HG03460 (cell line): ENCODE measurements around the gene AOPEP.

Source experiments
- ATAC-seq: cut with Tn5 transposase; IDR thresholded peaks from one replicate; pipeline ENCODE4 v1.9.1; 2021; ENCODE audit not compliant: unreplicated experiment

The AOPEP gene

DNA sequence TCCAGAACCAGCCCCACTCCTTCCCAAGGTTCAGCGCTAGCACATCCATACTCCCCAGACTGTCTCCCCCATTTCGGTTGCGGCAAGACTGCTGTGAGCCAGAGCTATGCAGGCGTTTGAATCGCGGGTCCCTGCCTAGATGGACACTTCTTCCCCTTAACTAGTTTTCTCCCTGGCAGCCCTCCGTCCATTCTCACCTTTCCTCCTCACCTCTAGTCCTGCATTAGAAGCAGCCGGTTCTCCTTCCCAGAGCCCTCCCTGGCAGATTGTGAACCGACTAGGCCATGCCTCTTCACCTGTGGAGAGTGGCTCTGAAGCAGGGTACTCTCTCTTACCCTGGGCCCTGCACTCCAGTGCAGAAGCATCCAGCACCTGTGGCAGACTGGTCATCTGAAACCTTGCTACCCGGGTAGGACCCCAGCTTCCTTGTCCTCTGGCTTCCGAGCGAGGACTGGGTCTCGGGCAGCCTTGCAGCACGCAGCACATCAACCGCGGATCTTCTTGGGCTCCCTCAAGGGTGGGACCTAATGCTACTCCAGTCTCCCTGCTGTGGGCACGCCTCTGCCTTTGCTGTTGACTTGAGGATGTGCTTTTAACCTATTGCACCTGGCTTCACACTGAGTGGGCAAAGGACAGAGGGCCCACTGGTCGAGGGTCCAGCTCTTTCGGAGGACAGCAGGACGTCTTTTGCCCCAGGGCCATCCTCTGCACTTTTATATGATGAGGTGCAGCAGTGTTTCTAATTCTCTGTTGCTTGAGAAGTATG is 183.6 kb downstream of the AOPEP start:
- ATAC-seq: no peak

DNA sequence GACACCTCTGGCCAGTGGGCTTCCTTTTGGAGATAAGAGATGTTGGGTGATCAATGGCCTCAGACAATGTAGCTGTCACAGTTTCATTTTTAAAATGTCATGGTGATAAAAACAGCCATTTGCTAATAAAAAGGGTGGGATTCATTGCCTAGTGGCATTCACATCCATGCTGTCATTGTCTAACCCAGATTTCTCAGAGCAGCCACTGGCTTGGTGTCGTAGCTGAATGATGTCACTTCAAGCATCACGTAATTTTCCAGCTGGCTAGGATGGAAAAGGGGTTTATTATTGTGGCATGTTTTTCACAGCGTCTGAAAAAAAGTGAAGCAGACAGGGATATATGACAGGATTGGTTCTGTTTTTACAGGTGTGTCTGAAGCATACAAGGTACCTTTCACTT is 184.7 kb downstream of the AOPEP start:
- no peak for ATAC-seq

DNA sequence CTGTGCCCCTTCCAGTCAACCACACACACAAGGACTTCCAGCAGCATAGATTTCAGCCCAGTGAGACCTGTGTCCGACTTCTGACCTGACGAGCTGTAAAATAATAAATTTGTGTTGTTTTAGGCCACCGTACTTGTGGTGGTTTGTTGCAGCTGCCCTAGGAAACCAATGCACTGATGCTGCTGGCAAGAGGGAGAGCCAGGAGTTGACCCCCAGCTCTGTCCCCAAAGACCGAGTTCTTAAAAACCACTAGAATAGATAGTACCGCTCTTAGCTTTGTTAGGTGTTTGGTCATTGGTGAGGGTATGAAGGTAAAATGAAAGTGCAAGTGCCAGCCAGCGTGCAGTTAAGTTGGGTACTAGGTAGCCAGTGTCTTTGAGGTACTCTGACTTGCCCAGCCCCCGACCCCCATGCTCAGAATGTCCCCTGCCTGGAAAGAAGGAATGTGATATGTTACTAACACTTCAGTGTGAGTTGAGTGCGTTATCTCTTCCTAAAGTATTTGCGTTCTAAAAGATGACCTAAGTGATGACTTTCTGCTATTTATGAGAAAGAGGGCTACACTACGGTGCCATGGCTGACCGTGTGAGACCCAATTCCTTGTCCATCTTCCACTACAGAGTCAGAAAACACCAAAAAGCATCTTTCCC is 185.6 kb downstream of the AOPEP start:
- no peak for ATAC-seq

DNA sequence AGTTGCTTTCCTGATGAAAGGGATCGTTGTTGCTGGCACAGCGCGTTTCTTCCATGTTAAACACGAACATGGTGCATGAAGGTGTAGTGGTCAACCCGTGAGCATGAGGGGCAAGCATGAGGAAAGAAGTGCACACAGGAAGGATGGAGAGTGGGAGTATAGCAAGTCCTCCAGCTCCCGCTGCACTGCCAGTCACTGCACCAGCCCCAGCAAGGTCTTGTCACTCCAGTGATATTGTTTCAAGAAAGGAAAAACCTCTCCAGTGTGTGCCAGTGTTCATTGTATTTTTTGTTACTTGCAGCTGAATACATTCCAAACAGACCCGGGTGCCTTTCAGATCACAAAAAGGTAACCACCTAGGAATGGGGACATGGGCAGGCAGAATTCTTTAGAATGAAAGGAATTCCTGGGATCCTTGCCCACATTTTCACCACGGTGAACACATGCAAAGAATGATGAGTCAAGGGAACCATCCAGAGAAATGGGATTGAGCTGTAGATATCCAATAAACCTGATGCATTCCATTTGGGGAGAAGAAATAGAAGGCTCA is 186.3 kb downstream of the AOPEP start:
- ATAC-seq: no peak

DNA sequence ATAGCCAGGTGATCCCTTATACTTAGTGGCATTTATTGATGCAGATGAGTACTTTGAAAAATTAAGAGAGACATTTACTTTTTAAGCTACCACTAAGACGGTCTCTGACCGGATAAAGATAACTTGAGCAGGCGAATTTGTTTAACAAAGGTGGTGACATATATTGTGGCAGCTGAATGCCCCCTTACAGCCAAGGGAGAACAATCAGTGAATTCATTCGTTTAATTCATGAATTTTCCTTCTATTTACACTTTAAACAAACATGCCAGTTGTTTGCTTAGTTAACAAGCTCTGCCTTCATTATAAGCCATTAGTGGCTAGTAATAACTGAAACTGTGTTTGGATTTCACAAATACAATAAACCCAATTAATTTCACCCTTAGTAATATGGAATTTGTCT is 187.1 kb downstream of the AOPEP start:
- no peak for ATAC-seq

DNA sequence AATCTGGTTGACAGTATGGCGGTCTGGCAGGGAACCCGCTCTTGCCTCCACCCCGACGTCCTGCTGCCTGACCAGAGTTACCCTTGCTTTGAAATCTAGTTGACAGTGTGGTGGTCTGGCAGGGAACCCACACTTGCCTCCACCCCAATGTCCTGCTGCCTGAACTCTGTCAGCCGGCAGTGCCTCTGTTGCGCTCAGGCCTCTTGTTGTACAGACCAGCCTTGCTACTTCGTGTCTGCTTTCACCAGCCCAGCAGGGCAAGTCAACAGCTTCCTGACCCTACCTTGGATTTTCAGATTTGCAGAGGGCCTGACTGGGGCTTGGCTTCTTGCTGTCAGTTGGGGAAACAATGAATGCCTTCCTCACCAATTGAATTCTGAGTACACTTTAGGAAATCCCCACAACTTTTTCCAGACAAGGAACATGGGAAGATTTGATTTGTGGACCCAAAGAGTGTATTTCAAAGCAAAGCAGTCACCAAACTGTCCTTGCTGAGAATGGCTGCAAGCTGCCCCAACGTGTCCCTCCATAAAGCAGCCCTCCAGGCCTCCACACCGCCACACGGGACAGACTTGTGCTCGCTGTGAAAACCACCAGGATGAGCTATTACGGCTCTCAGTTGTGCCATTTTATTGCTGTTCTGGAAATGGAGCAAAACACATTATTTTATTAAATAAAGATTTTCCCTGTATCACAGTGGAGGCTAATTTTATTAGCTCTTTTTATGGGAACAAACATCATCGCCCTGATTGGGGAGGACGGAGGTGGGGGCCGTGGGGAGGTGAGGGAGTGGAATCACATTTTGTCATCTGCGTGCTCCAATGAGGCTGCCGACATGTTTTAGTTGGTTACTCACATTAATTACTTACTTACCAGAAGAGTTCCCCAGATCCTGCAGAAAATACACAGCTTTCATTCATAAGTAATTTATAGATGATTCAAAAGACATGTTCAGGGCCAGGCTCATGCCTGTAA is 189.3 kb downstream of the AOPEP start:
- ATAC-seq: no peak

DNA sequence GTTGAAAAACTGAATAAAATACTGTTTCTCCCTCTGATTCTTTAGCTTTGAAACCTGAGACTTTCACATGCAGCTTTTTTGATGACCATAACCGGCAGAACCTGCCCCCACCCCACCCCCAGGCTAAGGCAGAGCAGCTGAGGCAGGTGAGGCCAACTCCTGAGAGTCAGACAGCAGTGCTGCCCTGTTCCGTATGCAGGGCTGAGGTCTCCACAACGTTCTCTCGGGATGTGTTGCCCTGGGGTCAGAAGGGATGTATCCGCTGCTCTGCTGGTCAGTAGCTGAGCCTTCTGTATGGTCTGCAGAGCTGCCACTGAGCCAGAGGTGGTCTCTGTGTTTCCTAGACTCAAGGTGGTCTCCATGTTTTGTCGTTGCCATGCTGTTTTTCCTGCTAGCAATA is 190.5 kb downstream of the AOPEP start:
- no peak for ATAC-seq

DNA sequence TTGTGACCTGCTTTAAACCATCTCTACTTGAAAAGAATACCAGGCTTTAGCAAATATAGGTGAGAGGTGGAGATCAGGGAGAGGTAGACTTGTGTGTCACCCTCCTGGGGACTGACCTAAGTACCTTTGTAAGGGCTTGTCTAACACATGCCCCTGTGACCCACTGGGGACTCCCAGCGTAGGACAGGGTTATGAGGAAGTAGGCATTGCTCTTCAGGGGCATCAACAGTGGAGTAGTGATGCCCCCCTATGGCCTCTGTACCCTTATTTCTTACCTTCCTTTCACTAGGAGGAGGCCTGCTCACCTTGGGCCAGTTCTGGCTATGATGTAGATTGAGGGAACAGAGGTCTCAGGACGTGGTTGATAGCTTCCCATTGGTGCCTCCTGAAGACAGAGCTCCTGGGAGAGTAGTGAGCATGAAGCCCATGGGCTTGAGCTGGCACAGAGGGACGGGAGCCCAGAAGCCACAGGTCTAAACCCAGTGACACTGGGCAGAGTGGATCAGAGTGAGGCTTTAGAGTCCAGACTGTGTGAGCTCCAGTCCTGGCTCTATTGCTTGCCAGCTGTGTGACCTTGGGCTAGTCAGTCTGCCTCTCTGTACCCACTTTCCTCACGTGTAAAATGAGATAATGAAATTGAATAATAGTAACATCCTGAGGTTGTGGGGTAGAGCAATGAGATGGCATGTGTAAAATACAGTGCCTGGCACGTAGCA is 191.7 kb downstream of the AOPEP start:
- ATAC-seq: peak; percentile 76

DNA sequence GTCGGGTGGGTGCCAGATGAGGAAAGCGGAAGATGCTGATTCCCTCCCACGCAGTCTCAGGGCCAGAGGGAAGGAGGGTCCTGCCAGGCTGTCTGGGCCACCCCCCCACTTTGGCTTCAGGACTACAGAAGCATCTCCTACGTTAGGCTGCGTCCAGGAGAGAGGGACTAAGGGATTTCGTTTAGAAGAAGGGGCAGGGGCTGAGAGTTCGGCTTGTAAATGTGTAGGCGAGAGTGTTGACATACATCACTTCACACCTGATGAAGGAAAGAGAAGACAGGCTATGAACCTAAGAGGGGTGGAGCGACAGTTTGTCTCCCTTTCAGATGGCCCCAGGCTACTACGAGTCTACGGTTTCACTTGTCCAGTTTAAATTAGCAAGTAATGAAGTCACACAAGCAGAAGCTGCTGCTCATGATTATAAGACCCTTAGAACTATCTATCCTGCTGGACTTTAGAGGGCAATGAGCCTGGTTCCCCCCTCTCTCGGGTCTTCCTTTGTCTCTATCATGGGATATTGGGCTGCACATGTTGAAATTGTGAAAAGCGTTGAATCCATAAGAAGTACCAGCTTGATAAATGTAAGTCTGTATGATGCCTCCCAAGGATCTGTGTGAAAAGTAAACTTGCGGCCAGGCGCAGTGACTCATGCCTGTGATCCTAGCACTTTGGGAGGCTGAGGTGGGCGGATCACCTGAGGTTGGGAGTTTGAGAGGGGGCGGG is 193.0 kb downstream of the AOPEP start:
- ATAC-seq: no peak

DNA sequence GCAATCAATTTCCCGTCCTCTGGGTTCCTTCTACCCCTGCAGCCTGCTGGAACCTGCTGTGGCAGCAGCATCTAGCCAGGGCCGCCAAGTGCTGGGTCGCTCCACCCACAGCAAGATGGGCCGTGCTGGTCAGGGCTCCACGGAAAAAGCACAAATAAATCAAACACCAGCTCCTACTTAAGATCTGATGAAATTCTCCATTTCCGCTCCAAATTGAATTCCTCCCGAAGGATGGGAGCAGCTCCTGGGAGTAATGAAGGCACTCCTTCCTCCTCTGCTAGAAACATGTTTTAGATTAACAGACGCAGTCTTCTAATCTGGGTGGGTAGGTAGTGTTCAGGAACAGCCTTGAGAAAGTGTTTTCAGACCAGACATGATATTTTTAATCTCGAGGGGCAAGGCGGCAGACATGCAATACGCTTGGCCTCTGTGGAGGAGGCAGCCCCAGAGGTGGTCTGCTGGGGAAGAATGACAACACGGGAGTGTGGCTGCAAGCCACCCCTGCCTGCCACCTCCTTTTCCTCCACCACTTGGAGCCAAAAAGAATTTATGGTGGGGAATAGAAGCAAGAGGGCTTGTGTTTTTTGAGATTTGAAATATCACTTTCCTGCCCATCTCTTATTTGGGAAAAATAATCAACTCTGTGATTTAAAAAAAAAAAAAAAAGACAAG is 194.1 kb downstream of the AOPEP start:
- ATAC-seq: no peak

DNA sequence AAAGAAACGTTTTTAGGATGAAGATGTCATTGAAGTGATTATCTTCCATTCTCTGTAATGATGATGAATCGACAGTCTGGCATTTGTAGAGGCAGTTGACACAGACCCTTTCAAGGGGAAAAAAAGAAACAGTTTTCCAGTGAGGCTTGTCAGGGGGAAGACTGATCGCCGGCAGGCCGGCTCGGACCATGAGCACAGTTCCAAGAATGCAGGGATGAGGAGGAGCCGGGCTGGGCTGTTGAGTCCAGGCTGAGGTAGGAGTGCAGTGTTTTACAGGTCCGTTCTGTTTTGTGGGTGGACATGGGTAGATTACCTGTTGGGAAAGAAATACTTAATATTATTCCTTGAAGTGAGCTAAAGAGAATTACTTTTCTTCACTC is 194.6 kb downstream of the AOPEP start:
- ATAC-seq: no peak

DNA sequence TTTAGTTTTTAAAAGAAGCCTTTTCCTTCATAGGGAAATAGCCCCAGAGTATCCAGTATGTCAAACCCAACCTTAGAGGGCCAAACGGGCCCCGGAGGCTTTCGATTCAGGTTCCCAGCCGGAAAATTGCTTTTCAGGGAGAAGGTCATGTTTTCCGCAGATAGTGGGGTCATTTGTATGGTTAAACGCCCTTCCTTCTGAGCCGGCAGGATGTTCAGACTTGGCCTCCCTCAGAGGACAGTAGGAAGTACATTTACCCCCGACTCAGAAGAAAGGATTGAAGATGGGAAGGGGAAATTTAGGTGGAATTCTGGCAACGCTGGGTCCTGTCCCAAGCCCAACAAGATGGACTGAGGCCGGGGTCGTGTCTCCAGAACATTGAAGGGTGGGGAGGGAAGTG is 195.2 kb downstream of the AOPEP start:
- no peak for ATAC-seq

DNA sequence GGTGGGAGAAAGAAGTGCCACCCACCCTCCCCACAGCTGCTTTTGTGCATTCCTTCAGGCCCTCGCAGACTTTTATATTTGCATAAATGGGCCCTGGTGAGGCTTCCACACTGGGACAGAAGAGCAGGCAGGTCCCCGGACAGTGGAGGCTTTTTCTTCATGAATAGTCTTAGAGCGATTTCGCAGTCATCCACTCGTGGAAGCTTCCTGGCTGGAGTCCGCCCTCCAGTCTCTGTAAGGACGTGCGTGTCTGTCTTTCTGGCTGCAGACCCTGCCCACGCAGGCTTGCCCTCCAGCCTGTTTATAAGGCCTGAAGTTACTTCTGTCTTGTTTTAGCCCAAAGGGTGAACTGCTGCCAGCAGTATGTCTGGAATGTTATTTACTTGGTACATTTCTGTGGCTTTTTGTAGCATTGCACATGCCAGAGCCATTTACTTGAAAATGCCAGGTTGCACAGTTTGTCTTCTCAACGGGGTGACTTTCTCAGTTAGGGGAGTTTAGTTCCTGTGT is 195.7 kb downstream of the AOPEP start:
- ATAC-seq: no peak

DNA sequence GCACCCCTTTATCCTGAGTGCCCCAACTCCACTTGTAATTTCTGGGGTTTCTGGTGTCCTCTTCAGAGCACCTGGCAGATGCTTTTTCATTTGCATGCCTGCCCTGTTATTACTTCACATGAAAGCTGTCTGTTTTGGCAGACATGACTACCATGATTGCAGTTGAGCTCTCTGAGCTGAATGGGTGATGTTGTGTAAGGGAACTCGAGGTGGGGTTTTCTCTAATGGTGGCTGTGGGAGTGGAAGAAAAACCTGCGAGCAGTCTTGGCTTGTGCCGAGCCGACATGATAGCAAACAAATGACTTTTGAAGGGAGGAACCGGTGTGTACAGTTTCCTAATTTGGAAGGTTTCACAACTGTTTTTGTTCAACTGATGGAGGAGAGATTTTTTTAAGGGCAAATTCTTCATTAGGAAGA is 196.2 kb downstream of the AOPEP start:
- ATAC-seq: no peak

DNA sequence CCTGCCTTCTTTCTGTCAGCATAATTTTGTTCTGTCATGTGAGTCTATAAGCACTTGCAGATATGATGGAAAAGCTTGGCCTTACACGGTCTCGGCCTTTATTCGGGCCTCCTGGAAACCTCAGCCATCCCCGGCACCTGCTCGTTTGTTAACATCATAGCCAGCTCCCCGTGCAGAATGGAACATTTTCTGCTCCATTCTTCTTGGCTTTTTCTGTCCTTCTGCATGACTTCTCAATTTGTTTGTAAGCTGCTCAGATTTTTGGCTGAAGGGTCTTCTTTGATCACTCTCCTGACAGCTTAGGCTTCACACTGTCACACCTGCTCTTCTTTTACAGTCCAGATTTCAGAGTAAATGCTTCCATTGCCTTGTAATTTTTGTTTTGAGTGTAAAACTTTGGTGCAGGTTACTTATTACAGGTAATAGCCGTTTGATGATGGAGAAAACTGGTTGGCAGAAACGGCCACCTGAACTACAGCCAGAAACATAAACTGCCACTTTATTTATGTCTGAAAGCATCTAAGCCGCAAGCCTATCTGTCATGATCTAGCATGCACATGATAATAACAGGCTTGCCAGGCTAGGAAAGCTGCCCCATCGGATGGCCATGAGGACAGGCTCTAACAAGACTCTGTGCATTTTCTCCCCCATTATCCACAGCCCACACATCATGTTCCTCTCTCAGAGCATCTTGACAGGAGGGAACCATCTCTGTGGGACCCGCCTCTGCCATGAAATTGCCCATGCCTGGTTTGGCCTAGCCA is 197.0 kb downstream of the AOPEP start:
- ATAC-seq: no peak

DNA sequence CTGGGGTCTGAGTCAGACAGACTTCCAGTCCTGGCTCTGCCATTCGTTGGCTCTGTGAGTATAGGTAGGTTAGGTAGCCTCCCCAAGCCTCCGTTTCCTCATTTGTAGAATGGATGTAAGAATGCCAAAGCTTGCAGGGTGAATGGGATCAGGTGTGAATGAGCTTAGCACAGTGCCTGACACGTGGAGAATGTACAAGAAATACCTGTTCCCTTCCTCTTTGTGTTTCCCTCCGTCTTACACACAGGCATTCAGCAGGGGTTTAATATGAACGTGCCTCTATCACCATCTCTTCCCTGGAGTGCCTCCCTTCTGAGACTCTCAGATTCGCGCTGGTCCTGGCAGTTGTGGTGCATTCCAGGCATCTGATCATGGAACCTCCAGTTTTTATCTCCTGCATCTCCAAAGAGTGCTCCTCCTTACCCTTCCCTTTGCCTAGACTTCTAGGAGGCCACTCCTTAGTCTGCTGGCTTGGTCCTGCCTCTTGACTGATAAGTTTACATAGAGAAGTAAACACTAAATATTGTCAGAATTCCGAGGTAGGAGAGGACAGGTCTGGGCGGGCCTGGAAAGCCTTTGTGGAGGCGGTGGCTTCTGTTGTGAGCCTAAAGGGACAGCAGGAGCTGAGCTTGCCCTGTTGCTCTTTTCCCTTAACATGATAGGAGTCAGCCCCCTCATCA is 199.4 kb downstream of the AOPEP start:
- ATAC-seq: no peak

DNA sequence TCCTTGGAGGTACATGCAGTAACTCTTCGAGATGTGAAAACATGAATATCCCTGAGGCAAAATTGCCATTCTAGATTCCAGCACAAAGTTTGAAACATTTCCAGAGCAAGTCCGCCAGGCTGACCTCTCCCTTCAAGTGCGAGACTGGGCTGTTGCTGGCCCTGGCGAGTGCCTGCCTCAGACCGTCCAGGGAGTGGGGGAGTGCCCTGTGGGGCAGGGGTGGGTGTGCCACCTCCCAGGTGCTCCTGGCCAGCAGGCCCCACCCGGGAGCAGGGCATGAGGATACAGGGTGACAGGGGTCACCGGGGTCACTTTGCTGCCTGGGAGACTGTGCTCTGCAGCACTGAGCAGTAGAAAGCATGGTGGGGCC is 199.9 kb downstream of the AOPEP start:
- ATAC-seq: no peak
